HG03139 (cell line): Measurements from ENCODE around the gene ALKBH2.
A peak's percentile ranks its signal among the peaks of the same experiment; 100 is the strongest.
"Not testable (repeated sequence)": the region's sequence is repeated elsewhere in the genome, so short reads cannot be mapped to it uniquely, and the experiment has no call there.

ENCODE experiments used
- ATAC-seq: cut with Tn5 transposase; IDR thresholded peaks from one replicate; pipeline ENCODE4 v1.9.1; 2021; ENCODE audit not compliant: unreplicated experiment

Gene ALKBH2

DNA sequence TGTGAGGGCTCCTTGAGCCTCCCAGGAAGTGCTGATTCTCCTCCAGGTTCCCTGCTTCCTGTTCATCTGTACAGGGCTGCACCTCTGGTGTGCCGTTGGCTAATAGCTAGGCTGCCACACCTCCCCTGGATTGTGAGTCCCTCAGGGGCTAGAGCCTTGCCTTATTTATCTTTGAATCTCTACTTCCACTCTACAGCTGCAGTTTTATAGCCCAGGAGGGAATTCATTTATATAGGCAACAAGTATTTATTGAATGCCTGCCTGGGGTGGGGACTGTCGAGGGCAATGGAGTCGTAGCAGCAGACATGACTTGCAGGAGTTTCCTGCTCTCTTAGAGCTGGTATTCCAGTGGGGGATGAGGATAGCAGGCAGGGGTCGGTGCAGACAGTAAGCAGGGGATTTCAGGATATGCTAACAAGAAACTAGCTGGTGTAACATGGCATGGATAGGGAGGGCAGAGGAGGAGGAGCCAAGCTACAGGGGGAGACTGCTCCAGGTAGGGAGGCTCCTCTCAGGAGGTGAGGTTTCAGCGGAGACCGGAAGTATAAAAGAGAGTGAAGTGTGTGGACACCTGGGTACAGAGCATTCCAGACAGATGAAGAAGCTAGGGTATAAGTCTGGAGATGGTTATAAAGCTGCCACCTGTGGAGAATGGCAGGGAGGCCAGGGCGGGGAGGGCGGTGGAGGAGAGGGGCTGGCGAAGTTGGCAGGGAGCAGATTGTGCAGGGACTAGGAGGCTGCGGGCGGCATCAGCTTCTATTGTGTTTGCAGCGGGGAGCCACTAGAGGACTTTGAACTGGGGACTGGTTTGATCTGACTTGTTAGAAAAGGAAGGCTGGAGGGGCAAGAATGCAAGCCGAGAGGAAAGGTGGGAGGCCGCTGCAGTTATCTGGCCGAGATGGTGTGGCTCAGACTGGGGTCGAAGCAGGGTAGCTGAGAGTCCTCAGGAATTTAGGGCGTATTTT, 23.7 kb downstream of the ALKBH2 start:
- no peak for ATAC-seq

DNA sequence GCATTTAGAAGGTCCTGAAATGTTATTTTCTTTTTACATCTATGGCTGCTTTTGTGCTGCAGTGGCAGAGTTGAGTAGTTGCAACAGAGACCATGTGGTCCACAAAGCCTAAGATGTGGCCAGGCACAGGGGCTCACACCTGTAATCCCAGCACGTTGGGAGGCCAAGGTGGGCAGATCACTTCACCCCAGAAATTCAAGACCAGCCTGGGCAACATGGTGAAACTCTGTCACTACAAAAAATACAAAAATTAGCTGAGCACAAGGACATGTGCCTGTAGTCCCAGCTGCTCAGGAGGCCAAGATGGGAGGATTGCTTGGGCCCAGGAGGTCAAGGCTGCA, 27.4 kb downstream of the ALKBH2 start:
- no peak for ATAC-seq

DNA sequence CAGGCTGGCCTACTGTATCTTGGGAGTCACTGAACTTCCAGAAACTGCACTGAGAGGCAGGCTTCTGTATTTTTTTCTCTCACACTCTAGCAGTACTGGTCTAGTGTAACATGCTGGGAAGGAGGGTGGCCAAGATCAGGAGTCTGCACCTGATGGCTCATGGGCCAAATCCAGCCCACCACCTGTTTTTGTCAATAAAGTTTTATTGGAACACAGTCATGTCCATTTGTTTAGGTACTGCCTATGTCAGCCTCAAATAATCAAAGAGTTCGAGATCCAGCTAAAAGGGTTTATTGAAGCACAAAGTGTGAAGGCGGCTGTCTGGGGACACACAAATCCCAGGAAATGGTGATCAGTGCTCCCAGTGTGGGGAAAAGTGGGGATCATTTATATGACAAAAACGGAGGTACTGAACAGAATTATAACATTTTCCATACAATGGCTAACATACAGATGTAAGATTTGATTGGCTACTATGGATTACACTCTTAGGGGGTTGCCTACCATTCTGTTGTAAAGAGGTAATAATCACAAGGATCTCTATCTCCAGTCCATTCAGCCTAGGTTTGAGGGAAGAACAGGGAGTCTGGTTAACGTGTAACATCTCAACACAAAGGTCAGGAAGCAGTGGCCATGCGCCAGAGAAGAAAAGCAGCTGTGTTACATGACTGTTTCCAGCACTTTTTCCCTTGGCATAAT, 28.0 kb downstream of the ALKBH2 start:
- ATAC-seq: no peak

DNA sequence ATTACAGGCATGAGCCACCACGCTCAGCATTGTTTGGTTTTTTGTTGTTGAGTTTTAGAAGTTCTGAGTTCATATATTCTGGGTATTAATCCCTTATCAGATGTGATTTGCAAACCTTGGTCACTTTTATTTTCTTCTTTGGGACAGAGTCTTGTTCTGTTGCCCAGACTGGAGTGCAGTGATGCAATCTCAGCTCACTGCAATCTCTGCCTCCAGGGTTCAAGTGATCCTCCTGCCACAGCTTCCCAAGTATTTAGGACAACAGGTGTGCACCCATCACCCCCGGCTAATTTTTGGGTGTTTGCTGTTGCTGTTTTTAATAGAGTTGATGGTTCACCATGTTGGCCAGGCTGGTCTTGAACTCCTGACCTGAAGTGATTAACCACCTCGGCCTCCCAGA, 29.1 kb downstream of the ALKBH2 start:
- no peak for ATAC-seq

DNA sequence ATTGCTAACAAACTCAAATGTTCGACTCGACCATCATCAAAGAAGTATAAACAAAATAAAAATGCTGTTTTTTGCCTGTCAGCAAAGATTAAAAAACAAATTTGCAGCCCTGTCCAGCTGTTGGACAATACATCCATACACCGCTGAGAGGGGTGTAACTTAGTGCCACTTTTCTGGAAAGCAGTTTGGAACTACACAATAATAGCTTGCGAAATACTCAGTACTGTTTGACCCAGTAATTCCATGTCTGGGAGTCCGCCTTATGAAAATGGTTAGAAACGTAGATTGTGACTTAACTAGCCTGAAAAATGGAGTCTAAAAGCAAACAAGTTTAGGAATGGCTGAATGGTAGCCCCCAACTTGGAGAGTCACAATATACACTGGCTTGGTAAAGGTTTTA, 34.5 kb downstream of the ALKBH2 start:
- no peak for ATAC-seq

DNA sequence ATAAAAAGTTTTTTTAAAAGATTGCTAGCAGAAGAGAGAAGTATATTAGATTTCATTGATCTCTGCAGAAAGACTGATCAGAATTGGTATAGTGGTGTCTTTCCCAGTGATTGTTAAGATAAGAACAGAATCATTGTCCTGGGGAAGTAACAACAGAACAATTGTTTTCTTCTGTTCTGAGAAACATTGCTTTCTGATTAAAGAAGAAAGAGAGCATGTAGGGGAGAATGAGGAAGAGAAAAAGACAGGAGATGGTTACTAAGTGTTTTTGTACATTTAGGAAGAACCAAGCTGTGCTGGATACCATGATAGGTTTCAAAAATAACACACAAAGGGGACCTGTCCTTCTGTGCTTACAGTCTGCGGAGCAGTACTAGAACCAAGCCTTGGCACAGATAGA, 35.9 kb downstream of the ALKBH2 start:
- ATAC-seq: no peak

DNA sequence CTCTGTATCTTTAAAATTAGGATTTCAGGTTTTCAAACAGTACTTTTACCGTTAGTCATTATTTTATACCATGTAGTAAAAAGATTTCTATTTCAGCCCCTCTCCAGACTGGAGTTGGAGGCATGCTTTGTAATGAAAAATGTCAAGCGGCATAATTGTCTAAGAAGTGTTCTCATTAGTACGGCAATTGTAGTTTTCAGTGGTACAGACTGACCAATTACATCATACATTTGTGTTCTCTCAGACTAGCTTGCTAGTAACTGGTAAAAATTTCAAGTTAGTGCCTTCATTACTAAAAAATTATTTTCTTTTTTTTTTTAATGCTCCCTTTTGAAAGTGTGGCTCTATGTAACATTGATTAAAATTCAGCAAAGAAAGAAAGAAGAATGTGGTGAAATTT, 36.4 kb downstream of the ALKBH2 start:
- no peak for ATAC-seq

DNA sequence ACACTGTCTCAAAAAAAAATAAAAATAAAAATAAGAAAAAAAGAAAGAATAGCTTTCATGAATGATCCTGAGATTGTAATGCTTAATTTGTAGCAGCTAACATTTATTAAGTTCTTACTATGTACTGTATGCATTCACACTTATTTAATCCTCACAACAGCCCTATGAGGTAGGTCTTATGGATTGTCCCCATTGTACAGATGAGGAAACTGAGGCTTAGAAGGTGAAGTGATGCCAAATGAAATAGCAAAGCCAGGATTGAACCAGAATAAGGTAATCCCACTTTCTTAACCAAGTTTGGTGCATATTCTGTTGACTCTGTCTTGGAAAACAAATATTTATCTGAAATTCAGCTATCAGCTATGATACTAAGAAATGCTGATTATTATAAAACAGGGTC, 38.8 kb downstream of the ALKBH2 start:
- ATAC-seq: no peak

DNA sequence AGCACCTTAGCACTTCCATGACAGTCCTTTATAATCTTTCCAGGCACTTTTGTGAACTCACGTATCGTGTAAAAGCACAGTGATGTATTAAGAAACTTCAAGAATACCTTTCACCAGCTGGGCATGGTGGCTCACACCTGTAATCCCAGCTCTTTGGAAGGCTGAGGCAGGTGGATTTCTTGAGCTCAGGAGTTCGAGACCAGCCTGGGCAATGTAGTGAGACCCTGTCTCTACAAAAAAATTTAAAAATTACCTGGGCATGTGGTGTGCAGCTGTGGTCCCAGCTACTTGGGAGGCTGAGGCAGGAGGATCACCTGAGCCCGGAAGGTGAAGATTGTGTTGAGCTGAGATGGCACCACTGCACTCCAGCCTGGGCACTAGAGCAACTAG, 39.2 kb downstream of the ALKBH2 start:
- not testable (repeated sequence) for ATAC-seq

DNA sequence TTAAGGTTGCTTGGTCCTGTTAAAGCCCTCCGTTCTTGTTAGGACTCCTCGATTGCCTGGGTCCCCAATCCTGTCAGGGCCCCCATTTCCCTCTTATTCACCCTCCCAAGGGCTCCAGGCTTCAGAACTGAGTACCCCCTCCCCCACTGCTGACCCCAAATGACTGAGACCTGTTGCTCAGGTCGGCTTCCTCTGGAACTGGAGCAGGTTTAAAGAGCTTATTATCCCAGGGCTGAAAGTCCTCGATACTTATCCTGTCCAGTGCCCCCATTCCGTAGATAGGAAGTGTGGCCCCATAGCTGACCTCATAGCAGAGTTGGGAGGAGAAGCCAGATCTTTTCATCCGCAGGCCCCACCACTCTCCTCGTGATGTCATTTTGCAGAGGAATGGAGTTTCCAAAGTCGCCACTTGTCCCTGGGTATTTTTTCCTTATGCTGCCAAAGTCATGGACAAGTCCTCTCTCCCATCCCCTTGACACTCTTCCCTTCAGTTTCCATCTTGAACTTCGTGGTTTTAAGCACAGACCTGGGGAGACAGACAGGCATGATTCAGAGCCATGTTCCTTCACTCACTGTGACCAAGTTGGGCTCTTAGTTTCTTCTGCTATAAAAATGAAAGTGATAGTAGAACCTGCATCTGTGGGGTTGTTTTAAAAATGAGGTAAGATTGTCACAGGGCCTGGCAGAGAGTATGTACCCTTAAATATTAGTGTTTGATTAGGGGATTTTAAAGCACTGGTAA, 39.7 kb downstream of the ALKBH2 start:
- ATAC-seq: no peak

DNA sequence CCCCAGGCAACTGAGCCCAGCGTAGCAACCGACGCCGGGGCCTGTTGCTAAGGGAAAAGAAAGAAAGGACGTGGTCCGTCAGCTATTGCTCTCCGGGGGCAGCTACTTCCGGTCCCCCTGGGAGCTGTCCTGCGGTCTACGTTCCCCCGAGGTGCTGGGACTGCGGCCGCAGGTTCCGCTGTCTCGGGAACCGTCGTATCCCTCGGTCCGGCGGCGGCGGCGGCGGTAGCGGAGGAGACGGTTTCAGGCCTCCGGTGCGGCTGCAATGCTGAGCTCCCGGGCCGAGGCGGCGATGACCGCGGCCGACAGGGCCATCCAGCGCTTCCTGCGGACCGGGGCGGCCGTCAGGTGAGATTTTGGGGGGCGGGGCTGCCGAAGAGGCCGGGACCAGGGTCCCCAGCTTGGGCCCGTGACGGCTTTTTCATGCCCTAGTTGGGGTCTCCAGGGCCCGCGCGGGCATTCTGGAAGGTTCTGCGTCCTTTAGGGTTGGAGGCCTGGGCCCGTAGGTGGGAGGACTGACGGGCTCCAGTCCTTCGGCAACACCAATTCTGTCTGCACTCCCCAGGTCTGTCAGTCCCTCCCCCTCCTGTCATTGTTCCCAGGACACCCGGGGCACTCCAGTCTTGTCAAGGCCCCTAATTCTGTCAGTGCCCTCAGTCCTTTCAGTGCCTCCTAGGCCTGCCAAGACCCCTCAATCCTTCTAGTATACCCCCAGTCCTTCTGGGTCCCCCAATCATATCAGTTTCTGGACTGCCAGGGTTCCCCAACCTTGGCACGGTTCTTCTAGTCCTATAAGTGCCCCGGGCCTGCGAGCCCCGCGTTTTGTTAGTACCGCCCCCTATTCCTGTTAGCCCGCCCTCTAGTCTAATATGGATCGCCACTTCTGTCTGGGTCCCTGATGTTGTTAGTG, 40.6 kb downstream of the ALKBH2 start, which contains the start of gene USP30:
Gene USP30, plus strand, starts transcription at position 163 of the 910 bp plus-strand sequence. Its CDS starts 103 bp downstream, at position 266.
- peak; percentile 57 for ATAC-seq

DNA sequence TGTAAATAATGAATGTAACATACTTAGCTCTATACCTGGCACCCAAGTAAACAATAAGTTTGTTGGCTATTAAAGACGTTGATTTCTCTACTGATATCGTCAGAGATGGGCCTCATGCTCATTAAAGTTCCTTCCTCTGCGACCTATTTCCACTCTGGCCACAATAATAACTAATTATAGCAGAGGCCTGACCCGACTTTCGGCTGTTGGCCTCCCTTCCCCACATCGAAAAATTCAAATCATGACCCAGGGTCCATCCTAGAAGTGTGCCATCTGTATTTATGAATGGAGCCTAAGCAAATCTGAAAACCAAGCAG, 41.2 kb downstream of the ALKBH2 start:
- peak; percentile 1 for ATAC-seq

DNA sequence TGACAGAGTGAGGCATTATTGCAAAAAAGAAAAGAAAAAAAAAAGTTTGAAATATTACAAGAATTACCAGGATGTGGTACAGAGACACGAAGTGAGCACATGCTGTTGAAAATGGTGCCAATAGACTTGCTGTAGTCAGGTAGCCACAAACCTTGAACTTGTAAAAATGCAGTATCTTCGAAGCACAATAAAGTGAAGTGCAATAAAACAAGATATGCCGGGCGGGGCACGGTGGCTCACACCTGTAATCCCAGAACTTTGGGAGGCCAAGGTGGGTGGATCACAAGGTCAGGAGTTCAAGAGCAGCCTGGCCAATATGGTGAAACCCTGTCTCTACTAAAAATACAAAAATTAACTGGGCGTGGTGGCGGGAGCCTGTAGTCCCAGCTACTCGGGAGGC, 43.5 kb downstream of the ALKBH2 start:
- not testable (repeated sequence) for ATAC-seq

DNA sequence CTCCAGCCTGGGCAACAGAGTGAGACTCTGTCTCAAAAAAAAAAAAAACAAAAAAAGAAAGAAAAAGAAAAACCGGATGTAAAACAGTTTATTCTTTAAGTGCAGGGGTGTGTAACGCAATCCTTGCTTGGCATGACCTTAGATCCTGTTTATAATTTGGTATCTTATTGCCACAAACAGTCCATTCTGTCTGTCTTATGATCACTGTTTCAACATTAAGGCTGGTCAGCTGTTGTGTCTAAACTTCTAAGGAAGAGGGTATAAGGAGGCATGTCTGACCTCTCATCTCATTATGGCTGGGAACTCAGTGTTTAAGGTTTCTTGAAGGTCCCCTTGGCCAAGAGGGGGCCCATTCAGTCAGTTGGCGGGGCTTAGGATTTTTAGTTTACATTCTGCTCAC, 44.6 kb downstream of the ALKBH2 start:
- ATAC-seq: not testable (repeated sequence)

DNA sequence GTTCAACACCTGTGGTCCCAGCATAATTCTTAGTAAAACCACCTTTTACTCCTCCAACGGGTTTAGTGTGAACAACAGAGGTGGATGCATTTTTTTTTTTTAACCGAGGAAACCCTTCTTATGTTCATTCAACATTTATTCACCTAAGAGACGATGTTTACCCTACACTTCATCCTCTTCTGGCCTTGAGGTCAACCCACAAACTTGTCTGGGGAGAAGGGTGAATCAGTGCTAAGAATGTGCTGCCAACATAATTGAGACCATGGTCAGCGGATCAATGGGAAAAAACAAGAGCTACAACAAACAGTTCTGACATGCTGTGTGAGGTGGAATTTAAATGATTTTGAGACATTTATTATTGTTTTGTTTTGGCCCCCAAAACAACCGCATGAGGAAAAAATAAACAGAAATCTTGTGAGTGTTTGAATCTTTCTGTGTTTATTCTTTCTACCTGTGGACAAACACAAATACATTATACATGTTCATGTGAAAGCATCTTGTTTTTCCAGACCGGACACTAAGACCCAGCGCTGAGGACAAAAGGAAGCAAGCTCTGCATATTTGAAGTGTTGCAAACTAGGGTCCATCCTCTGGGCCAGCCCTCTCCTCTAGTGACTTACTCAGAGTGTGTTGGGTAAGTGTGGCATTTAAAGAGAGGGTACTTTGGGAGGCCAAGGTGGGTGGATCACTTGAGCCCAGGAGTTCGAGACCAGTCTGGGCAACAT, 46.0 kb downstream of the ALKBH2 start:
- no peak for ATAC-seq

DNA sequence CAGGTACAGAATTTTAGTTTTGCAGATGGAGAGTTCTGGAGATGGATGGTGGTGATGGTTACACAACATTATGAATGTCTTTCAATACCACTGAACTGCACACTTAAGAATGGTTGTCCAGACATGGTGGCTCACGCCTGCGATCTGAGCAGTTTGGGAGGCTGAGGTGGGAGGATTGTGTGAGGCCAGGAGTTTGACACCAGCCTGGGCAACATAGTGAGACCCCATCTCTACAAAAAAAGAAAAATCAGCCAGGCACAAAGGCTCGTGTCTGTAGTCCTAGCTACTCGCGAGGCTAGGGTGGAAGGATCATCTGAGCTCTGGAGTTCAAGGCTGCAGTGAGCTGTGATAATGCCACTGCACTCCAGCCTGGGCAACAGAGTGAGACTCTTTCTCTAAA, 49.0 kb downstream of the ALKBH2 start:
- ATAC-seq: no peak
